Measurements from ENCODE around the gene TBC1D22A. TPM values are rescaled to one million over a fixed set of nuclear protein-coding genes. Genes with fewer than 3 reads are reported as not detected.

The TBC1D22A gene
- total RNA-seq, 4 donors from 2014 or later = 16.2 to 22.2 (median 17.8) TPM

DNA sequence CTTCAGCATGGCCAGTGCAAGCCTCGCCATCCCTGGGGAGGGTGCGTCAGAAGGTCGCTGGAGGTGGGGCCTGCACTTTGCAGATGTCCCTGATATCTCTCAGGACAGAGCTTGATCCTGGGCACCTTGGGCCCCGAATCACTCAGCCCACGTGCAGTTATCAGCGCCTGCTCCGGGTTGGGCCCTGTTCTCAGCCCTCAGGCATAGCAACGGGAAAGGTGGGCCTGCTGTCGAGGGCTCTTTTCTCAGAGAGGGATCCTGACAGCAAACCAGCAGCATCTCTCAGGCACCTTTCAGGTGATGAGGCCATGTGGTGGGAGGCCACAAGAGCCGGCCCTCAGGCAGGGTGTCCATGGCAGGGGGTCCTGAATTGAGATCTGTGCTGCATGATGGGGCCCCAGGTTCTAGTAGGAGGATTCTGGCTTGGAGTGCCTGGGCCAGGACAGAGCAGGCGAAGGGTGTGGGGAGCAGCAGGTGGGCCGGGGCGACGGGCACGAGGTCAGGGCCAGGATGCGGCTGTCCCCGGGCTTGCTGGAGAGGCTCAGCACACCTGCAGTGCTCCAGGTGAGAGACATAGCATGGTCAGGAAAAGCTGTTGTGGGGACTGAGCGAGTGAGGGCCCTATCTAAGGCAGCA lies 280.5 kb downstream of the TBC1D22A start:
- WGBS, 2 donors (ENCODE audit: low coverage in 1 of 2) = 92% methylated on average over 2 of the region's 18 CpGs; no CpG with 5 or more reads in 1 of the 2 donors
- TF ChIP-seq POLR2AphosphoS5 (IDR thresholded peaks at IDR 0.05) (no peak), EP300 (IDR thresholded peaks at IDR 0.05) (no peak), POLR2A (IDR thresholded peaks at IDR 0.05) (no peak)
- TF ChIP-seq, protein P1, sequence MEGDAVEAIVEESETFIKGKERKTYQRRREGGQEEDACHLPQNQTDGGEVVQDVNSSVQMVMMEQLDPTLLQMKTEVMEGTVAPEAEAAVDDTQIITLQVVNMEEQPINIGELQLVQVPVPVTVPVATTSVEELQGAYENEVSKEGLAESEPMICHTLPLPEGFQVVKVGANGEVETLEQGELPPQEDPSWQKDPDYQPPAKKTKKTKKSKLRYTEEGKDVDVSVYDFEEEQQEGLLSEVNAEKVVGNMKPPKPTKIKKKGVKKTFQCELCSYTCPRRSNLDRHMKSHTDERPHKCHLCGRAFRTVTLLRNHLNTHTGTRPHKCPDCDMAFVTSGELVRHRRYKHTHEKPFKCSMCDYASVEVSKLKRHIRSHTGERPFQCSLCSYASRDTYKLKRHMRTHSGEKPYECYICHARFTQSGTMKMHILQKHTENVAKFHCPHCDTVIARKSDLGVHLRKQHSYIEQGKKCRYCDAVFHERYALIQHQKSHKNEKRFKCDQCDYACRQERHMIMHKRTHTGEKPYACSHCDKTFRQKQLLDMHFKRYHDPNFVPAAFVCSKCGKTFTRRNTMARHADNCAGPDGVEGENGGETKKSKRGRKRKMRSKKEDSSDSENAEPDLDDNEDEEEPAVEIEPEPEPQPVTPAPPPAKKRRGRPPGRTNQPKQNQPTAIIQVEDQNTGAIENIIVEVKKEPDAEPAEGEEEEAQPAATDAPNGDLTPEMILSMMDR (IDR thresholded peaks at IDR 0.05) = no peak

DNA sequence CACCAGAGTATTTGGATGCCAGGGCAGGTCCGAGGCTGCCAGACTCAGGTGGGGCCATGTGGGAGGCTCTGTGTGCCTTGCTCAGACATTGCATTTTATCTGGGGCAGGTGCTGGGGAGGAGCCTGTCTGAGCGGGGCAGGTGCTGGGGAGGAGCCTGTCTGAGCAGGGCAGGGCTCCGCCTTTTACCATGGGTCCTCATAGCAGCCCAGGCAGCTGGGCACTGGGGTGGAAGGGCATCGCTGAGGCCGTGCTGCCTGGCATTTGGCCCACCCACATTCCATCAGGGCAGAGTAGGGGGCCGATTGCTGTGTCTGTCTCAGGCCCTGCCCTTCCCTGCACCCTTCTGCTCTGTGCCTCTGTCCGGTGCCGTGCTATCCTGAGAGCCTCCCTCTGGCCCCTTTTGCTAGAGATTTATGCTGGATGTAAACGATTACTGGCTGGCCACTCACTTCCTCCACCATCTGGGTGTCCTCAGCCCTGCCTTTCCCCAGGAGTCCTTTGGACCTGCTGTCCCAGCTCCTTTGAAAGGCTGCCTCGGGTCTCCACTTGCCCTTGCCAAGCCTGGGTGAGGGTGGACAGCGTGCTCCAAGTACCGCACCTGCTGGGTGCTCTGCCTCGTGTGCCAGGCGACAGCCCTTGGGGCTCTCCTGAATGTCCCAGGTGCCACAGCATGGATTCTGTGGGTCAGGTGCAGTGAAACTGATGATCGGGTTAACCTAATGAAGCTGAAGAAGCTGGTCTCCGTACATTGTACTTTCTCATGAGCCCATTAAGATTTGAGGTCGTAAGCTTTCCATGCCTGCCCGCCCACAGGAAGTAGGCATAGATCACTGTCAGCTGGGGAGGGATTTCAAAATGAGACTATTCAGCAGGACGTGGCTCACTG lies 281.6 kb downstream of the TBC1D22A start:
- Histone ChIP-seq H3K4me3 (no peak overlapping the region), H3K9me3 (no peaks in the 10 kb centered on the region), H3K4me1 (peaks cover 0 to 6% (median 0%) of the 10 kb centered on the region in 3 donors), H3K27ac (no peak overlapping the region), H3K36me3 (no peaks in the 10 kb centered on the region), H3K27me3 (no peaks in the 10 kb centered on the region)
- no peak for ATAC-seq
- 20 to 64% methylated on average over 1 to 7 of the region's 19 CpGs for WGBS, 2 donors (ENCODE audit: low coverage in 1 of 2)
- no peak for TF ChIP-seq EP300 (IDR thresholded peaks at IDR 0.05)
- TF ChIP-seq, protein P1 (IDR thresholded peaks at IDR 0.05) = no peak

More for the DNA sequence above, 280.5 kb downstream of the TBC1D22A start:
- no peaks in the 10 kb centered on the region for H3K27me3 ChIP-seq
- H3K27ac ChIP-seq = no peak overlapping the region
- no peak overlapping the region for H3K4me3 ChIP-seq
- H3K4me1 ChIP-seq = peaks cover 0 to 6% (median 0%) of the 10 kb centered on the region in 3 donors
- peaks cover 0 to 8% of the 10 kb centered on the region in 2 donors for H3K36me3 ChIP-seq
- H3K9me3 ChIP-seq = no peaks in the 10 kb centered on the region
- no peak for ATAC-seq

DNA sequence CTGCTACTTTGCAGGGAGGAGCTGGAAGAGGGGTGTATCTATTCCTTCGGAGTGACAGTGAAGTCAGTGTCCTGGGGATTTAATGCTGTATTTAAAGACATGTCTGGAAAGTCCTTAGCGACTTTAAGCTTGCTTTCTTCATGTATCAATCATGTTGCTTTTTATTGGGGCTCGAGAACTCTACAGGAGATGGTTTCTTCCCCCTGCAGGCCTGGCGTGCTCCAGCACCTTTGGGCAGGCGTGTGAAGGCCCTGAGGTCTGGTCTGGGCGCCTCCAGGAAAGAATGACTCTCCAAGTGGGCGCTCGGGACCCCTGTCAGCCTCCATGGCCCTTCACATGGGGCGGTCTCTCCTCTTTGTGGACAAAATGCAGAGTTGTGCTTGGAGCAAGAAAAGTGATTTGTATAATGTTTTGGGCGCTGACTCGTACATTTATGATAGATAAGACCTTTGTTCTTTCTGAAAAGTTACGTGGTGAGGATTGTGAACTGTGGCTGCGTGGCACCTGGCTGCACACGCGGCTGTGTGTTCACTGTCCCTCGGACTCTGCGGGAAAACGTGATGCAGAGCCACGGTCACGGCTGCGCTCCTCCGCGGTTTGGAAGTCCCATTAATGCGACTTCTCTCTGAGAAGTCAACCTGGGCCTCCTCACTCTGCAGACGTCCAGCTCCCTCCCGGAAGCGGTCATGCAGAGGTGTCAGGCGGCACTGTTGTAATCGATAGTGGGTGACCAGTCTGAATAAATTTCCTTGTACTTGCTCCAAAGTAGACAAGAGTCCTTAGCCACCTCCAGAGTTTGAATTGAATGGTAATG lies 282.5 kb downstream of the TBC1D22A start:
- no peak for ATAC-seq
- 81 to 86% methylated on average over 4 to 7 of the region's 29 CpGs for WGBS, 2 donors (ENCODE audit: low coverage in 1 of 2)
- TF ChIP-seq, protein P1 (IDR thresholded peaks at IDR 0.05) = no peak
- TF ChIP-seq EP300 (IDR thresholded peaks at IDR 0.05) = no peak
- no peaks in the 10 kb centered on the region for H3K27me3 ChIP-seq
- no peaks in the 10 kb centered on the region for H3K36me3 ChIP-seq
- H3K9me3 ChIP-seq = no peaks in the 10 kb centered on the region
- H3K27ac ChIP-seq = no peak overlapping the region
- peaks cover 0 to 6% (median 0%) of the 10 kb centered on the region in 3 donors for H3K4me1 ChIP-seq
- no peak overlapping the region for H3K4me3 ChIP-seq

DNA sequence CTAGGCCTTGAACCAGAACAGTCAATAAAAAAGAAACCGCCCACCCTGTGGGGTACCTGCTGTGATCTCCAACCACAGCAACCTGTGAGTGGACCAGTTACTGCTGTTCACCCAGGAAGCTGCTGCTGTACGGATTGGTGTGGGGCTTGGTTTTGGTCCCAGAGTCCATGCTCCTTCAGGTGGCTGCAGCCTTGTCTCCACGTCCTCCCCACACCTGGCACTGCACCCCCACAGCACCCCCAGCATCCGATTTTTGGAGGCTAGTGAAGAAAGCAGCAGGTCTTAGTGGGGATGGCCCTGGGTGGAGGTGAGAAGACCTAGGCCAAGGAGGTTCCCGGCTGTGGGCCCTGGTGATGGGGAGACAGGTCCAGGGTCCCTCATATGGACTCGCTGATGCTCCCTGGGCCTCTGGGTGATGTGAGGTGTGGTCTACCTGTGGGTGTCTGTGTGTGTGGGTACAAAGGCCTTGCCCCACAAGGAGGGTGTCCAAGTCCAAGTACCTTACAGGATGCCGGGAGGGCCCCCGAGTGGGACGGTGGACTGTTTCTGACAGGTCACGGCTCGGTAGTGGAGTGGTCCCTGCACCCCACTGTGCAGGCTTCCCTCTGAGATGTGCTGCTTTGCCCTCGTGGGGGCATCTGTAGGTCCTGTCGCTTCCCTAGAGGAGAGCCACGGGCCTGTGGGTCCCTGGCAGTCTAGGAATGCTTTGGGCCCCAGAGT lies 283.4 kb downstream of the TBC1D22A start:
- H3K4me3 ChIP-seq = no peak overlapping the region
- 100% methylated on average over 1 to 4 of the region's 14 CpGs for WGBS, 2 donors (ENCODE audit: low coverage in 1 of 2)
- no peak for ATAC-seq
- no peak overlapping the region for H3K27ac ChIP-seq
- H3K9me3 ChIP-seq = no peaks in the 10 kb centered on the region
- peaks cover 0 to 6% (median 0%) of the 10 kb centered on the region in 3 donors for H3K4me1 ChIP-seq
- no peaks in the 10 kb centered on the region for H3K36me3 ChIP-seq
- no peaks in the 10 kb centered on the region for H3K27me3 ChIP-seq
- TF ChIP-seq POLR2A (IDR thresholded peaks at IDR 0.05) (no peak), POLR2AphosphoS5 (IDR thresholded peaks at IDR 0.05) (no peak), EP300 (IDR thresholded peaks at IDR 0.05) (no peak)
- TF ChIP-seq, protein P1 (IDR thresholded peaks at IDR 0.05) = no peak

All from gastroesophageal sphincter (tissue), 4 donors.